GM12878 (cell line): ENCODE measurements around the gene CAVIN2.

Experiments
- SIN3A ChIP-seq: IDR thresholded peaks from 2 replicates; pipeline ENCODE4 v1.6.1; 2012; ENCODE audit warnings: low read depth, low read length, improper control_type of control experiment
- ZZZ3 ChIP-seq: IDR thresholded peaks from 2 replicates; pipeline ENCODE4 v1.6.1; 2011; ENCODE audit warnings: low read depth; ENCODE audit not compliant: control insufficient read depth, insufficient read length

- no peak for TF ChIP-seq SIN3A
- no peak for TF ChIP-seq ZZZ3
Measured at GRCh38 chr2:191875859-191876258, 29.0 kb upstream of the CAVIN2 start.
